ENCODE results near the gene UBL7.

- TF ChIP-seq, protein P1, sequence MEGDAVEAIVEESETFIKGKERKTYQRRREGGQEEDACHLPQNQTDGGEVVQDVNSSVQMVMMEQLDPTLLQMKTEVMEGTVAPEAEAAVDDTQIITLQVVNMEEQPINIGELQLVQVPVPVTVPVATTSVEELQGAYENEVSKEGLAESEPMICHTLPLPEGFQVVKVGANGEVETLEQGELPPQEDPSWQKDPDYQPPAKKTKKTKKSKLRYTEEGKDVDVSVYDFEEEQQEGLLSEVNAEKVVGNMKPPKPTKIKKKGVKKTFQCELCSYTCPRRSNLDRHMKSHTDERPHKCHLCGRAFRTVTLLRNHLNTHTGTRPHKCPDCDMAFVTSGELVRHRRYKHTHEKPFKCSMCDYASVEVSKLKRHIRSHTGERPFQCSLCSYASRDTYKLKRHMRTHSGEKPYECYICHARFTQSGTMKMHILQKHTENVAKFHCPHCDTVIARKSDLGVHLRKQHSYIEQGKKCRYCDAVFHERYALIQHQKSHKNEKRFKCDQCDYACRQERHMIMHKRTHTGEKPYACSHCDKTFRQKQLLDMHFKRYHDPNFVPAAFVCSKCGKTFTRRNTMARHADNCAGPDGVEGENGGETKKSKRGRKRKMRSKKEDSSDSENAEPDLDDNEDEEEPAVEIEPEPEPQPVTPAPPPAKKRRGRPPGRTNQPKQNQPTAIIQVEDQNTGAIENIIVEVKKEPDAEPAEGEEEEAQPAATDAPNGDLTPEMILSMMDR (IDR thresholded peaks at IDR 0.05) = no peak
- TF ChIP-seq POLR2A (IDR thresholded peaks at IDR 0.05) = no peak
Observed at GRCh38 chr15:74403991-74404563, 56.9 kb downstream of the UBL7 start.
